H4 (cell line): ENCODE data around the gene KIF4B. TPM values are rescaled to one million over a fixed set of nuclear protein-coding genes. Genes with fewer than 3 reads are reported as not detected.
"Not testable (repeated sequence)": the region's sequence is repeated elsewhere in the genome, so short reads cannot be mapped to it uniquely, and the experiment has no call there.

Experiments used
- DNase-seq: peaks from one replicate; pipeline ENCODE4 v3.0.0-alpha.2; 2015; ENCODE audit warnings: low spot score
- total RNA-seq: library from RNA; depleted of rRNA; stranded (reverse); fragments of >200 nt; shearing (Covaris generic); gene quantifications from 2 replicates; pipeline ENCODE4 v1.2.3, GENCODE V29; 2014

The KIF4B gene
- total RNA-seq, 1 experiment from 2014 or later = 0.02 TPM

- DNase-seq = peak; percentile 6
Measured at GRCh38 chr5:155004138-155004744, 9.3 kb upstream of the KIF4B start.

GRCh38 chr5:155006265-155006664 lies 7.3 kb upstream of the KIF4B start:
- DNase-seq = not testable (repeated sequence)

- no peak for DNase-seq
Measured at GRCh38 chr5:155008669-155009068, 4.9 kb upstream of the KIF4B start.

GRCh38 chr5:155010881-155011280 lies 2.7 kb upstream of the KIF4B start:
- no peak for DNase-seq

DNA sequence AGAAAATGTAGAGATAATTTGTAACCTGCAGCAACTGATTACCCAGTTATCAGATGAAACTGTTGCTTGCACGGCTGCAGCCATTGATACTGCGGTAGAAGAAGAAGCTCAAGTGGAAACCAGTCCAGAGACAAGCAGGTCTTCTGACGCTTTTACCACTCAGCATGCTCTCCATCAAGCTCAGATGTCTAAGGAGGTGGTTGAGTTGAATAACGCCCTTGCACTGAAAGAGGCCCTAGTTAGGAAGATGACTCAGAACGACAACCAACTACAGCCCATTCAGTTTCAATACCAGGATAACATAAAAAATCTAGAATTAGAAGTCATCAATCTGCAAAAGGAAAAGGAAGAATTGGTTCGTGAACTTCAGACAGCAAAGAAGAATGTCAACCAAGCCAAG lies 1.7 kb downstream of the KIF4B start:
- no peak for DNase-seq

DNA sequence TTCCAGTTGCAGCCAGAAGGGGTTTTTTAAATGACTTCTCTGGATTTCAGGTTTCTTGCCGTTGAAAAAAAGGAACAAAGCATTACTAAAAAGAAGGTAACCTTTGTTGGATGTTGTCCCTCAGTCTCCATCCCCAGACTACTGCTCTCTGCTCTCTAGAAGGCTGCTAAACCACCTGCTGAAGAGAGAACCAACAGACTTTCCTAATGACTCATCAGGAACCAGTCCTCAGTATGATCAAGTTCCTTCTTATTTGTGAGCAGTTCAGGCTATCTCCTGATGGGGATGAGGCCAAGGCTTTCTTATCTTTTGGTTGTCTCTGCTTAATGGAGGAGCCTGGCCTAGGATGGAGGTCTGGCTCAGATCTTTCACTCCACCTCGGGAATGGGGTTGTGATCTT lies 4.1 kb downstream of the KIF4B start:
- no peak for DNase-seq

- DNase-seq = no peak
Measured at GRCh38 chr5:155019601-155020226, 6.2 kb downstream of the KIF4B start.

- no peak for DNase-seq
Measured at GRCh38 chr5:155021842-155022241, 8.3 kb downstream of the KIF4B start.

GRCh38 chr5:155023320-155023719 lies 9.8 kb downstream of the KIF4B start:
- DNase-seq = no peak

- no peak for DNase-seq
Measured at GRCh38 chr5:155024015-155024414, 10.5 kb downstream of the KIF4B start.

- DNase-seq = no peak
Measured at GRCh38 chr5:155025895-155026294, 12.3 kb downstream of the KIF4B start.

DNA sequence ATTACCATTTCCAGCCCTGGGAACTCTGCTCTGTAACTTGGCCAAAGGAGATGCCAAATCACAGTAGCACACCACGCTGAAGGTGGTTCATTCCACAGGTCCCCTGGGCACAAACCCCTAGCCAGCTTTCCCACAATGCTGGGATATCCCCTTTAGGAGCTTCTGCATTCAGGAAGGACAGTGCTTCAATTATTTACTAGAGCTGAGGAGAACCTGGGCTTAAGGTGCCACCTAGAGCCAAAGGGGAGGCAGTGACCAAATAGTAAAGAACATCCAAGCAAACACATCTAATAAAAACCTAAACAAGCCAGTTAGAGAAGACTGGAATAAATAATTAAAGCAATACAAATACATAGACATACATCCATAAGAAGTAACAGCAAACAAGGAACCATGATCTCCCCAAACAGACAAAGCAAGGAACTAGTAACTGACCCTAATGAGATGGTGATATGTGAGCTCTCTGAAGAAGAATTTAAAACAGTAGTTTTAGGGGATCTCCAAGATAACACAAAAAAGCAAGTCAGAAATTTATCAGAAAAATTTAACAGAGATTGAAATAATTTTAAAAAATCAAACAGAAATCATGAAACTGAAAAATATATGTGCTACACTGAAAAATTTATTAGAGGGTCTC lies 14.6 kb downstream of the KIF4B start:
- no peak for DNase-seq

DNA sequence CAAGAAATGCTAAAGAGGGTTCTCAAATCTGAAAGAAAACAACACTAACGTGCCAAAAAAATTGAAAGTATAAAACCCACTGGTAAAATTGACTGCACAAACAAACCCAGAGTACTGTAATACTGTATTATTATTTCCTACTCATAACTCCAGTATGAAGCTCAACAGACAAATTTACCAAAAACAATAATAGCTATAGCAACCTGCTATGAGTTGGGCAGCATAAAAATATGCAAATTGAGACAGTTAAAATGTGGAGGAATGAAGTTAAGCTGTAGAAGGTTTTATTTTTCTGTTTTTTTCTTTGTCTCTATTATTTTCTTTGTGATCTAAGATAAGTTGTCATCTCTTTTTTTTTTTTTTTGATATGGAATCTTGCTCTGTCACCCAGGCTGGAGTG lies 15.7 kb downstream of the KIF4B start:
- no peak for DNase-seq

DNA sequence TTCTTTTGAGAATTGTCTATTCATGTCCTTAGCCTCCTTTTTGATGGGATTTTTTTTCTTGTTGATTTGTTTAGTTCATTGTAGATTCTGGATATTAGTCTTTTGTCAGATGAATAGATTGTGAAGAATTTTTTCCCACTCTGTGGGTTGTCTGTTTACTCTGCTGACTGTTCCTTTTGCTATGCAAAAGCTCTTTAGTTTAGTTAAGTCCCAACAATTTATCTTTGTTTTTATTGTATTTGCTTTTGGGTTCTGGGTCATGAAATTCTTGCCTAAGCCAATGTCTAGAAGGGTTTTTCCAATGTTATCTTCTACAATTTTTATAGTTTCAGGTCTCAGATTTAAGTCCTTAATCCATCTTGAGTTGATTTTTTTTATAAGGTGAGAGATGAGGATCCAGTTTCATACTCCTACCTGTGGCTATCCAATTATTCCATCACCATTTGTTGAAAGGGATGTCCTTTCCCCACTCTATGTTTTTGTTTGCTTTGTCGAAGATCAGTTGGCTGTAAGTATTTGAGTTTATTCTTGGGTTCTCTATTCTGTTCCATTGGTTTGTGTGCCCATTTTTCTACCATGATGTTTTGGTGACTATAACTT lies 20.7 kb downstream of the KIF4B start:
- not testable (repeated sequence) for DNase-seq

- not testable (repeated sequence) for DNase-seq
Measured at GRCh38 chr5:155035087-155035486, 21.5 kb downstream of the KIF4B start.

- no peak for DNase-seq
Measured at GRCh38 chr5:155040984-155041653, 27.6 kb downstream of the KIF4B start.

DNA sequence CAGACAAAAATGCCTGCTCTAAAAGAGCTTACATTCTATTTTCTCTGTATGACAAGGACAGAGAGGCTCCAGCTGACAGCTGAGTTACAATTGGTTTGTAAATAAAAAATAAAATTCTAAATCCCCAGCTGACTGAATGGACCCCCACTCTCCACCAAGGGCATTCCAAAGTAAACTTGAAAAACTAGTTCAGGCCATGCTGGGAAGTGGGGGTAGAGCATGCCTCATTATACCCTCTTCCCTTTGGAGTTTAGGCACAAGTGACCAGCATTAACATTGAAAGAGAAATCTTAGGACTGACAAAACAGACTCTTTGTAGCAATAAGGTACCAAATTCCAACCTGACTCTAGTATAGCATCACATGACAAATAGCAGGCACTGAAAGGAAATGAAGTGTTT lies 31.0 kb downstream of the KIF4B start:
- DNase-seq = no peak

- DNase-seq = no peak
Measured at GRCh38 chr5:155046591-155046990, 33.0 kb downstream of the KIF4B start.

- DNase-seq = no peak
Measured at GRCh38 chr5:155047818-155048217, 34.3 kb downstream of the KIF4B start.

GRCh38 chr5:155049569-155050383 lies 36.2 kb downstream of the KIF4B start:
- DNase-seq = no peak

GRCh38 chr5:155050384-155051019 lies 36.9 kb downstream of the KIF4B start:
- no peak for DNase-seq
